ENCODE measurements around the gene RHBDL3.
A peak's percentile ranks its signal among the peaks of the same experiment; 100 is the strongest.
"Not testable (repeated sequence)": the region's sequence is repeated elsewhere in the genome, so short reads cannot be mapped to it uniquely, and the experiment has no call there.

RHBDL3 gene

DNA sequence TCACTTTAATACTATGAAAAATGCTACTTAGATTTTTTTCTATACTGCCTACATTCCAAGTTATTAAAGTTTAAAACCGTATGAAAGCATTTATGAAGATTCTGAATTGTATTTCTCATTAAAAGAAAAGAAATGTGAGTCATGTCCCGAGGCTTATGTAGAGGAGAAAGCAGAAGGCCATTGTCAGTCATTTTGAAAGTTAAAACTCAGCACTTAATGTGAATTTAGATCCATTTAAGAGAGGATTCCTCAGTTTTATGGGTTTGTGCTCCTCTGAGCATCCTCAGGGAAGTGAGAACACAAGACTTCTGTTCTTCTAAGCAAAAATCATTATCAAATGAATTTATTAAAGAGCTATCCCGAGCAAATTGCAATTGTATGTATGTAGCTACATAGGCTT is 64.5 kb downstream of the RHBDL3 start:
- DNase-seq, result no peak

DNA sequence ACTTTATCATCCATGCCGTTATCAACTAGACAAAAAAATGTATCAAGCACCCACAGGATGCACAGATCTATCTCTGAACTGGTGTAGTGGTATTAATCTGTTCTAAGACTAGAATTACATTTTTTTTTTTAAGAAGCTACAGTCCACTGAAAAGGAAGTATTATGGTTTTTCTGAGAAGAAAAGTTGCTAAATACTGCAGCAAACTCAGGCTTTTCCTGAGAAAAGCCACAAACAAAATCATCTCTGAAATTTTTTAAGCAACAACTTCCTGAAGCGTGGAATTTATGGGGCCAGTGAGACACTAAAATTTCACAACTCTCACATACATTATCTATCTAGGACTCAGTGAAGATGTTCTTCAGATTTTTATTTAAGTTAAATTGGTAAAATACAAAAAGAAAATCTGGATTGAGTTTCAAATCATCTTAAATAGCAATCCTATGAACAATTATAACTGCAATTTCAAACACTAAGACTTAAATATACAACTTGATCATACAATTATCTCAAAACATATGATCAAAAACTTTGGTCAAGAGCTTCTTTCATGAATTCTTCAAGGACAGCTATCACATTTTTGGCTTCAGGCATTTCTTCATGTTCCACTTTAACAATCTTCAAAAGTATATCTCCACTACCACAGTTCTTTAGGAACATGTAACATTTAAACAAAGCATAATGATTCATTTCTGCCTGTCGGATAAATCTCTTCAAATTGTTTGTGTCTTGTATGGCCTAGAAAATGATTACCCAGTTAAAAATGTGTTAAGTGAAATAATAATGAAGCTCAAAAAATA is 65.8 kb downstream of the RHBDL3 start:
- no peak for DNase-seq

DNA sequence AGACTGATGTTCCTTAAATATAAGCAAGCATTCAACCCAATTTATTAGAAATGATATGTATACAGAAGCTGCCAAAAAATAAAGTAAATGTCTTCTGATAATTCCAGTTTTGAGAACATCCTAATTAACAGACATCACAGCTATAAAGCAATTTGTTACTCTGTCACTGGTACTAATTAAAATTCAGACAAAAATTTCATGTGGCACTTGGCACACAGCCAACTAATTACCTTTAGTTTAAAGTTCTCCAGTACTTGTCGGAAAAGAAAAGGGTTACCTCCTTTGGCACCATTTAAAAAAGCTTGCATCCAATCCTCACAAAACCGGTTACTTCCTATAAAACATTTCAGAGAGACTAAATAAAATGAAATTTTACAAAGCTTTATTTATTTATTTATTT is 67.6 kb downstream of the RHBDL3 start:
- DNase-seq, result no peak

DNA sequence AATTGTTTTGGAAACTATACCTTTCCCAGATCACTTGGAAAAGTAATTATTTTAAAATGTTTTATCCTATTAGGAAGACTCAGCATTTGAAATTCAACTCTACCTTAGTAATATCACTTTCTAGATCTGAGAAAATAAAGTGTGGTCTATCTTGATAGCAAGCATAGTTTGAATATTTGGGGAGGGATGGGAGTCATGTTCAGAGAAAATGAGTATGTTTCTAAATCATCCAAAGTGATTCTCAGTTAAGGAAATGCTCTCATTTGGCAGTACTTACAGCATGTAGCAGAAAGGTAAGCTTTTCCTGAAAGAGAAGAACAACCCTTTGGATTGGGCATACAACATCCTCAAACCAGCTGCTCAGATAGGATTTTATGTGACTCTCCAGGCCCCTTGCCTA is 69.4 kb downstream of the RHBDL3 start:
- DNase-seq, result no peak

DNA sequence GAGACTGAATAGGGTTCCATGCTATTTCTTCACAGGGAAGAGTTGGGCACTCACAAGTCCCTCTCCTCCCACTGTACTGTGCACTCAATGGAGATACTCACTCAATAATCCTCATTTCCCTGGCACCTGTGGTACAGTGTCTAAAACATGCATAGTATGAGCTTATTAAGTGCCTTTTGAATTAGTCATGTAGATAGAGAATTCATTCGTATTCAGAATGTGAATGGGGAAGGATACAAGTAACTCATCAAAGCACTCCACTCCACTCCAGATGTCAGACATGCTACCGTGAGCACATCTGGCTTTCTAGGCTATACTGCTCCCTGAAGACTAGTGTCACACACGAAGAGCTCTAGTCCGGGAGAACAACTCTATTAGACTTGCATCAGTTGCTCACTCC is 70.1 kb downstream of the RHBDL3 start:
- peak; percentile 78 for DNase-seq

DNA sequence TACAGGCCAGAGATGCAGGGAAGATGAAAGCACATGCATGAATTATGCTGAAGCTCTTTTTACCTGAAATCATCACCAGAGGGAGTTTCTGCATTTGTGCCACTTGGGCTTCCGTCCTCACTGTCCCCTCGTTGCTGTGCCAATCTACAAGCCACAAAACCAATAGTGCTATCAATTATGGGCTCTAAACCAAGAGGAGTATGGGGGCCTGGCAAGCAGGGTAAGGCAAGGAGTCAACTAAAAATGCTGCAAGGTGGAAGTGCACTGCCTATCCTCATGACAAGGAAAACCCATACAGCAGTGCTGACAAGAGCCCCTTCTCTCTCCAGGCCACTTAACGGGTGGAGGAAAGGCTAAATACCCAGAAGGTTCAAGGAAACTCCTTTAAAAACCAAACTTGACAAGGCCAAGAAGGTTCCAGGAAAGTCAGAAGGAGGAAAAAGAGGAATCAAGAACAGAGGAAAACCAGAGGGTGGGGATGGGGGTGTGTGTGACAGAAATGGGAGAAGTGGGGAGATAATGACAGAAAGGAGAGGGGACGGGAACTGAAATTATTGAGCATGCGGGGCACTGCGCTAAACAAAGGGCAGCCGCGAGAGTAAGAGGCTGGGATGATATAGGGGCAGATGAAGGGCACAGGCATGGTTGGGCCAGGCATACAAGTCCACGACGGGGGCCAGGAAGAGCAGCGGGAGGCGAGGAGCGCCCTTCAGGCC is 75.7 kb downstream of the RHBDL3 start:
- no peak for DNase-seq

DNA sequence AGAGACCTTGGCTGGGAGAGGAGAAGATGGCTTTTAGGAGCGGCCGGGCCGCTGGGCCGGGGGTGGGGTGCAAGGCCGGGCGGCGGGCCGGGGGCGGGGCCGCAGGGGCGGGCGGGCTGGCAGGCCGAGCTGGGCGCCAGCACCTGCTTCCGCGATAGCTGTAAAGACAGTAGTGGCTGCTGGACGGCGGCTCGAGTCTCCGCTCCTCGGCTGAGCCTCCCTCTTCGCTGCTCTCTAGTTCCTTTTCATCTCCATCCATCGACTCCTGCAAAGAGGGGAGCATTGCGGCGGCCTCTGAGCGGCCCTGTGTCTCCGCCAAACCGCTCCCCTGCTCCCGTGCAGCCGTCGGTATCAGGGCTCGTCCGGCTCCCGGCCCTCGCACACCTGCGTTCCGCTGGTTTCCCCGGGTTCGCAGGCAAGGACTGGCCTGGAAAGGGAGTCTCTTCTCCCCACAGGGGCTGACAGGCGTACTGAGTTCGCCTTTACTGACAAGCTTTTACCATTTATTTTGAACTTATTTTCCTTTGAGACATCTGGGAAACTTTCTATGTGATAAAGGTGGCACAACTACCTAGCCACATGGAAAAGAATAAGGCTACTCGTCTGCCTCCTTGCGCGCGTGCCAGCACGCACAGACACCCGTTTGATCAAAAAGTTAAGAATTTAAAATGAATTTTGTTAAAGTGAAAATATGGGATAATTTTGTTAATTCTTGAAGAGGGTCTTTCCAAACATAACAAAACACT is 76.4 kb downstream of the RHBDL3 start, which contains the start of gene C17orf75:
Gene C17orf75, minus strand, starts transcription at position 317 of the 746 bp plus-strand sequence. Its CDS starts 34 bp downstream, at position 283.
- DNase-seq, result peak; percentile 70

DNA sequence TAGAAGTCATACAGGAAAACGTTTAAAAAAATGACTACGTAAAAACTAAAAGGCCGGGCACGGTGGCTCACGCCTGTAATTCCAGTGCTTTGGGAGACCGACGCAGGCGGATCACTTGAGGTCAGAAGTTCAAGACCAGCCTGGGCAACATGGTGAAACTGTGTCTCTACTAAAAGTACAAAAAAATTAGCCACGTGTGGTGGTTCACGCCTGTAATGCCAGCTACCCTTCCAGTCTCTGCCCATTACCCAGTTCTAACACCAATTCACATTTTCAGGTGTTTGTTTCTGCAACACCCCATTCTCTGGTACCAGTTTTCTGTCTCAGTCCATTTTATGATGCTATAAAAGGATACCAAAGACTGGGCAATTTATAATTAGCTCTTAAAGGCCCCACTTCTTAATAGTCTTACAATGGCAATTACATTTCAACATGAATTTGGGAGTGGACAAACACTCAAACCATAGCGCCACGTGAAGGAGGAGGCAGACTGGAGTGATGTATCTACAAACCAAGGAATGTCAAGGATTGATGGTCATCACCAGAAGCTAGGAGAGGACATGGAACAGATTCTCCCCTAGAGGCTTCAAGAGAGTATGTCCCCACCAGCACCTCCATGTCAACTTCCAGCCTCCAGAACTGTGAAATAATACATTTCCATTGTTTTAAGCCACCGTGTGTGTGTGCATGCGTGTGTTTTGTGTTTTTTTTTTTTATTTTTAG is 77.1 kb downstream of the RHBDL3 start:
- DNase-seq, result no peak

DNA sequence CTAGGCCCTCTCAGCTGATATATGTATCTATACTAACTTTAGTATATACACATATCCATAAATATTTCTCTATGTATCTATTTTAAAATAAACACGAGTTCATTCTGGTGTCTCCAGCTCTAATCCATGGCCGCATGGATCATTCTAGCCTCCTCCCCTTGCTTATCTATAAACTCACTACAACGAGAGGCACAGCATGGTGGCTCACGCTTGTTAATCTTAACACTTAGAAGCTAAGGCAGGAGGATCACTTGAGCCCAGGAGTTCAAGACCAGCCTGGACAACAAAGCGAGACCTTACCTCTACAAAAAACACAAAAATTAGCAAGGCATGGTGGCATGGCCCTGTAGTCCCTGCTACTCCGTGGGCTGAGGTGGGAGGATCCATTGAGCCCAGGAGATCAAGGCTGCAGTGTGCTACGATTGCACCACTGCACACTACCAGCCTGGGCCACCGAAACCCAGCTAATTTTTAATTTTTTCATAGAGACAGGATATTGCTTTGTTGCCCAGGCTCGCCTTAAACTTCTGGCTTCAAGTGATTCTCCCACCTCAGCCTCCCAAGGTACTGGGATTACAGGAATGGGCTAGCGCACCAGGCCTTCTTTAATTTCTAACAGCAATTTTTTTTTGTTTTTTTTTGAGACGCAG is 80.4 kb downstream of the RHBDL3 start:
- no peak for DNase-seq

DNA sequence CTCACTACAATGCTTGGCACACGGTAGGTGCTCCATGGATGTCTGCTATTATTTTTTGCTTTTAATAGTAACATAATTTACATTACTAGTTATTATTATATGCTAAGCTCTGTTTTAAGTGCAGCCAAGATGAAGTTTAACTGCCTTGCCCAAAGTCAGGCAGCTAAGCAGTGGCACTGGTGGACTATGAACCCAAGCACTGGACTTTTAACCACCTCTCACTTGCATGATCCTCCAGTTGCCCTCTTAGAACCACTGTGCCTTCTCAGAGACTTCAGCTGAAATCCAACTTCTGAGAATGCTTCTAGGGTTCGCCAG is 82.8 kb downstream of the RHBDL3 start:
- no peak for DNase-seq

DNA sequence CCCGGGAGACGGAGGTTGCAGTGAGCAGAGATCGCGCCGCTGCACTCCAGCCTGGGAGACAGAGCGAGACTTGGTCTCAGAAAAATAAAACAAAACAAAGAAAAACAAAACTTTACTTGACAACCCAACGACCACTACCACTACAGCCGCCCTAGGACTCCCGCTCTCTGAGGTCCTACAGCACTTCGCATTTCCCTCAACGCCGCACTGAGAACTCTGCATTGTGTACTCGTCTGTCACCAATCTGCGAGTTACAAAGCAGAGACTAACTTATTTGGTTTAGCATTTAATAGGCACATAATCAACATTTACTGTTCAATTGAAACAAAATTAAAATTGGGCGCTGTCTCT is 83.8 kb downstream of the RHBDL3 start:
- no peak for DNase-seq

DNA sequence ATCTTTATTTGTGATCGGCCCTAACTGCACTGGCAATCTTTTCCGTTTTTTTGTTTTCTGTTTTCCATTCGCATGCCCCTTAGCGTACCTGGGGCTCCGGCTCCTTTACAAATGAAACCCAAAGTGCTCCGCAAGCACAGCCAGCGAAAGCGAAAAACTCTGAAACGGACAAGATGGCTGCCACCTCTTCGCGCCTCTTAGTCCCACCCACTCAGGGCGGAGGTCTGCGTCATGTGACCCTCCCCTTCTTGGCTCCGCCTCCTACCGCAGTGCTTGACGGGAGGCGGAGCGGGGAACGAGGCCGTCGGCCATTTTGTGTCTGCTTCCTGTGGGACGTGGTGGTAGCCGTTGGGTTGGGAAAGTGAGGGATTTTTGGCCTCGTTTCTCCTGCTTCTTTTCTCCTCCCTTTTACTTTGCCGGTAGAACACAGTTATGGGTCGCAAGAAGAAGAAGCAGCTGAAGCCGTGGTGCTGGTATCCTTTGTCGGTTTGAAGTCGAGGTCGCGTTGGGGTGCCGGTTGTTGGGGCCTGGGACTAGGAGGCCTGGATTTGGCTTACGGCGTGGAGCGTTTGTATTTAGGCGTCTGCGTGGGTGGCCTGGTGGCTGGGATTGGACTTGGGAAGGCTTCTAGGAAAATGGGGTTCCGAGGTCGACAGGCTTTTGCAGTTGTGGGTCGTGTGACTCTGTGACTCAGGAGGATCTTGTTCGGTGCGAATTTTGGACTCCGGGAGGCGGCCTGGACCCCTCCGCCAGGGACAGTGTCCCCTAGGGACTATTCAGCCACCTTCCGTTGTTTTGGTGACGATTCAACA is 84.4 kb downstream of the RHBDL3 start, which contains the start of gene ZNF207:
Gene ZNF207, plus strand, starts transcription at position 304 of the 812 bp plus-strand sequence. Its CDS starts 129 bp downstream, at position 433.
- peak; percentile 96 for DNase-seq

DNA sequence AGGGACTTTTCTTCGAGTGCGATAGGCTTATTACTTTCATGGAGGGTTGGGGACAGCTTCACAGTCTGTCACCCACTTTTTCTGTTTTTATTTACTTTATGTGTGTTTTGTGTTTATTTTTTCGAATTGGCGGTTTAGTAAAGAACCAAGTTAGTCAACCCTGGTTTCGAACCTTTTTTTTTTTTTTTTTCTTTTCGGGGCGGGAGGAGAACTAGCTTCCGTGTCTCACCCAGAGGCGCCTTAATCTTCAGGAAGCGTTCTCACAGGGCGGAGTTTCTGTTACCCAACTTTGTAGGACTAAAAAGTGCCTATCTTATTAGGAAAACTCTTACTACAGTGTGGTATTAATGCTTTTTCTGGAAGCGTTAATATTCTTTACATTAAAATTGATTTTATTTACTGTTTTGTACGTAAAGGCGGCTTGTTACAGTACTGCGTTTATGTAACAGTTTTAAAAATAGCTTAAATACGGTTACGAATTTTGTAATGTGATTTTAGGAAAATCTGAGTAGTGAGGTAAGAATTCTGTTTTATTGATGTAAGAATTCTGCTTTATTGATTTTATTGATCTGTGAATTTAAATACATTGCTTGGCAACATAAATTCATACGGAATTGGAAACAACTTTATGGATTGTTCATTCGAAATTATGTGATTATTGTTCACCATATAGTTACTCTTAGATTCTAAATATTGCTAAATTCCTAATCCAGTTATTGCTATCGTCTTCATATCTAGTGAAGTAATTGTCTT is 85.2 kb downstream of the RHBDL3 start:
- DNase-seq, result peak; percentile 59

DNA sequence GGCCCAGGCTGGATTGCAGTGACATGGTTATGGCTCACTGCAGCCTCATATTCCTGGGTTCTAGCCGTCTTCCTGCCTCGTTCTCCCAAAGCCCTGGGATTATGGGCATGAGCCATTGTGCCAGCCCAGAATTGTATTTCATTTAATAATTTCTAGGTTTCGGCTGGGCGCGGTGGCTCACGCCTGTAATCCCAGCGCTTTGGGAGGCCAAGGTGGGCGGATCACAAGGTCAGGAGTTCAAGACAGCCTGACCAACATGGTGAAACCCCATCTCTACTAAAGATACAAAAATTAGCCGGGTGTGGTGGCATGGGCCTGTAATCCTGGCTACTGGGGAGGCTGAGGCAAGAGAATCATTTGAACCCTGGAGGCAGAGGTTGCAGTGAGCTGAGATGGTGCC is 87.1 kb downstream of the RHBDL3 start:
- DNase-seq, result not testable (repeated sequence)

DNA sequence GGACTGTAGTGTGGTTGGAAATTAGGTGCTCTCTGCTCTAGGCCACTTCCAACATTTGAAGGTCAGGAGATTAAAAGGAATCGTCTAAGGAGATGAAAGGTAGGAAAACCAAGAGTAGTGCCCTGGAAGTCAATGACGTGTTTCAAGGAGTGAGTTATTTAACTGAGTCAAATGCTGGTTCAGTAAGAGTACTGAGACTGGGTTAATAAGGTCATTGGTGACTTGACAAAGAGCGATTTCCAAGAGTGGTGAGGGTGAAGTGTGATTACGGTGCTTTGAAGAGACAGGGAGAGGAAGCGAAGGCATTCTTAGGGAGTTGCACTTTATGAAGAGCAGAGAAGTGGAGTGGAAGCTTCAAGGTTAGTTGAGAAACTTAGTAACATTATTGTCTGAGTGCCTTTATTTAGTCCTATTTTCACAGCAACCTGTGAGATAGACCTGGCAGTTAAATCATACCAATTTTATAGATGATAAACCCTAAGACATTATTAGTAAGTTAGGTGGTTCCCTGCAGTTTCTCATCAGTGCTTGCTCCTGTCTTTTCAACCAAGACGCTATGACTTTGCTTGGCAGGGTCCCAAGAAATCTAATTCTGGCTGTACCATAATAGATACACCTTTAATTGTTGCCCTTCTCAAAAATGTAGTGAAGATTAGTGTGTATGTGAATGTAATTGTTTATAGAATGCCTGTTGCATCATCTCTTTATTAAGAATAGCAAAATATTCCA is 90.2 kb downstream of the RHBDL3 start:
- no peak for DNase-seq

DNA sequence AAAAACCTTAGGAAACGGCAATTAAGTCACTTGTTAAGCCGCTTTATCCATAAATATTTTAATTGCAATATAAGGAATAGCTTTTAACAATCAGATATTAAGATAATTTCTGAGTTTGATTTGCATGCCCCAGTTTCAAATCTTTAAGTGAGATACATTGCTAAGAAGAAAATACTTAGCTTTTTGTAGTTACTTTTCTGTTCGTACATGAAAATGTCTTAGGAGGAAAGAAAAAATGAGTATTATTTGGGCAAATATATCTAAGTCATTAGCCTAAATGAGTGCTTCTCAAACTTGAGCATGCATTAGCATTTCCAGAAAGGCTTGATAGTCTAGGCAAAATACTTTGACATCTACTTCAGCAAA is 90.7 kb downstream of the RHBDL3 start:
- DNase-seq, result no peak

DNA sequence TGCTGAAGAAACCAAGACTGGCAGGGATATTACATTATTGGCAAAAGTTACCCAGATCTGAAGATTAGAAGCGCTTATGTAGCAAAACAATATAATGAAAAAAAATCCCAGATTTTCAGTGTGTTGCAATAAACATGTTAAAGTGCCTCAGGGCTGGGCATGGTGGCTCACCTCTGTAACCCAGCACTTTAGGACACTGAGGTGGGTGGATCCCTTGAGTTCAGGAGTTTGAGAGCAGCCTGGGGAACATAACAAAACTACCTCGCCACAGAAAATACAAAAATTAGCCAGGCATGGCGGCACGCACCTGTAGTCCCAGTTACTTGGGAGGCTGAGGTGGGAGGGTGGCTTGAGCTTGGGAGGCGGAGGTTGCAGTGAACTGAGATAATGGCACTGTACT is 91.1 kb downstream of the RHBDL3 start:
- no peak for DNase-seq

DNA sequence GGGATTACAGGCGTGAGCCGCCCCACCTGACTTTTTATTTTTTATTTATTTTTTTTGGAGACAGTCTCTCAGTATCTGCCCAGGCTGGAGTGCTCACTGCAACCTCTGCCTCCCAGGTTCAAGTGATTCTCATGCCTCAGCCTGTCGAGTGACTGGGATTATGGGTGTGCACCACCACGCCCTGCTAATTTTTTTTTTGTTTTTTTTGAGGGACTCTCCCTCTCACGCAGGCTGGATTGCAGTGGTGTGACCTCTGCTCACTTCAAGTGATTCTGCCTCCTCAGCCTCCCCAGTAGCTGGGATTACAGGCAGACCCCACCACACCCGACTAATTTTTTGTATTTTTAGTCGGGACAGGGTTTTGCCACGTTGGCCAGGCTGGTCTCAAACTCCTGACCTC is 92.0 kb downstream of the RHBDL3 start:
- DNase-seq, result no peak

DNA sequence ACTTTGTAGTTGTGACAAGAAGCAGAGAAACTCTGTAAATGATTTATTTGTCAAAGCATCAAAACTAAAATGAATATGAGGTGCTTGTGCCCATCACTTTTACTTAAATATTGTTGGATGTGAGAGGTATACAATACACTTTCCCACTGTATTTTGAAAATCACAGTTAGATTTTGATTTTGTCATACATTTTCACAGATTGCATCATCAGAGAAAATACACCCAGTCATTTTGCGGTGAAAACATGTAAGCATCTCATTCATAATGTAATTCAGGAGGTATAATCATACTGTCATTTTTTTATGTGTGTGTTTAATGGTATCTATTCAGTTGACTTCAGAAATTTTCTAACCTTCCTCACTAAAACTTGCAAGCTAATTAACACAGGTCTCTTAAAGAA is 95.6 kb downstream of the RHBDL3 start:
- DNase-seq, result no peak

DNA sequence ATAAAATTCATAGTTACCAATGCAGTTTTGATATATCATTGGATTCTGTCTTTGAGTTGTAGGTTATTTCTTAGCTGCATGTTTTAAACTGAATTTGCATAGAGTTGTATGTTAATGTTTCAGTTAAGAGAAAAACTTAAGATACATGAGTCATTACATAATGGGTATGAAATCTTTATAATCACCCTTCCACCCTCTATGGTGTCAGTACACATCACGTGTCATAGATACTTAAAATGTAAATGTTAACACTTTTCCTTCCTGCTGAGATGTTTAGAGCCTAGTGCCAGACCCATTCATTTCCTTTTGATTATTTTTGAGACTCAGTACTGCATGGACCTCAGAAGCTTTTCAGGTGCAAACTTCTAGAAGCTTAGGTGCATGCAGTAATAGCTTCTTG is 104.8 kb downstream of the RHBDL3 start:
- DNase-seq, result no peak

Data from fibroblast of upper back skin (primary cell).